ENCODE data around the gene SLC7A6.

GRCh38 chr16:68306633-68307032 lies 42.3 kb downstream of the SLC7A6 start:
- TF ChIP-seq HDAC2 (IDR thresholded peaks at IDR 0.05) (no peak), TAF1 (IDR thresholded peaks at IDR 0.05; ENCODE audit: borderline replicate concordance, low read depth, low read length) (no peak), ELK1 (IDR thresholded peaks at IDR 0.05; ENCODE audit: low read depth, low read length) (no peak), POLR2A (IDR thresholded peaks at IDR 0.05; ENCODE audit: low read depth, low read length) (no peak), CTCF (IDR thresholded peaks at IDR 0.05 in 2 of 3, conservative IDR thresholded peaks at IDR 0.05 in 1 of 3; ENCODE audit: control insufficient read depth in 2 of 3, extremely low read depth in 1 of 3, insufficient read depth in 1 of 3, low read depth in 3 of 3, low read length in 3 of 3) (no peak)

Measured in GM12878 (cell line).